ENCODE data around the gene PTGIR.

- TF ChIP-seq GATA2 (IDR thresholded peaks at IDR 0.05; ENCODE audit: low read depth, low read length) (no peak), GATA3 (IDR thresholded peaks at IDR 0.05; ENCODE audit: low read depth, low read length) (no peak)
Measured at GRCh38 chr19:46626446-46626845, 1.6 kb upstream of the PTGIR start.

All from SH-SY5Y (cell line).